ENCODE measurements around the gene RIOK3.
"Not testable (repeated sequence)": the region's sequence is repeated elsewhere in the genome, so short reads cannot be mapped to it uniquely, and the experiment has no call there.

Gene RIOK3

DNA sequence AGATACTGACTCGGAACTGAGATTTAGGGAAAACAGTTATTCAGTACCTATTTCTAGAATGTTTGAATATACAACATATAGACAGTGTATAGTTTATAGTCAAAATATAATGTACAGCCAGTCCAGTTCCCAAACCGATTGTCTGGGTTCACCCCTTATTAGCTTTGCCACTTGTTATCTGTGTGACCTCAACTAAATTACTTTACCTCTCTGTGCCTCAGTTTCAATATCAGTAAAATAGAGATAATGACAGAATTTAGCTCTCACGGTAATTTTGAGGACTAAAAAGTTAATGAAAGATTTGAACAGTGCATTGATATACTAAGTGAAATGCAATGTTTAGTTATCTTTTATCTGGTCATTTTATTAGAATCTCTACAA lies 750 bp upstream of the RIOK3 start:
- no peak for DNase-seq

DNA sequence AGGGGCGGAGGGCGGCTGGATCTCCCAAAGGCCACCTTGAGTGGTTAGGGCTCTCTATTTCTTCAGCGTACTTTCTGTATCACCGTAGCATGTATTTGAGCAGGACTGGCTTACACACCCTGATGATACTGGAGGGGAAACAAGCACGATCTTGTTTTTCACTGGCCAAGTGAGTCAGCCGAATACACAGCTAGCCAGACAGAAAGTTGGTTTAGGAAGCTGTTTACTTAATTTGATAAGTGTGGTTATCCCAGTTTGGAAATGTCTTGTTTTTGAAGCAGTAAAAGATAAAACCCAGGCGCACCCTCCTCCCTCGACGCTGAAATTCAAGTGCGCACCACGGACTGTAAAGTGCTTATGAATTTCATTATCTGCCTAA lies 582 bp downstream of the RIOK3 start:
- no peak for DNase-seq

DNA sequence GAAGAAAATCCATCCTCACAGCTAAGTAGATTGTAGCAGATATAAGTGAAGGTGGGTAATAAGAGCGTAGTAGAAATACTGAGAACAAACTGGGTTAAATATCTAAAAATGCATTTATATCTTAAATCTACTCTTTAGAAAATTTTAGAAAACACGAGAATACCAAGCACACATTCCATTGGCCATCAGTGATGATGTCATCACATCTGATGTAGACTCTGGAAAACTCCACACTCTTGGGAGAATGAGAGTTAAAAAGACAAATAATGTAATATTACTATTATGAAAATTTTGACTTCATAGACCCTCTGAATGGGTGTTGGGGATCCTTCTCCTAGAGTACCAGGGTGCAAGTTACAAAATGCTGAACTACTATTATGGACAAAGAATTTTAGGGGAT lies 3.7 kb downstream of the RIOK3 start:
- DNase-seq = no peak

DNA sequence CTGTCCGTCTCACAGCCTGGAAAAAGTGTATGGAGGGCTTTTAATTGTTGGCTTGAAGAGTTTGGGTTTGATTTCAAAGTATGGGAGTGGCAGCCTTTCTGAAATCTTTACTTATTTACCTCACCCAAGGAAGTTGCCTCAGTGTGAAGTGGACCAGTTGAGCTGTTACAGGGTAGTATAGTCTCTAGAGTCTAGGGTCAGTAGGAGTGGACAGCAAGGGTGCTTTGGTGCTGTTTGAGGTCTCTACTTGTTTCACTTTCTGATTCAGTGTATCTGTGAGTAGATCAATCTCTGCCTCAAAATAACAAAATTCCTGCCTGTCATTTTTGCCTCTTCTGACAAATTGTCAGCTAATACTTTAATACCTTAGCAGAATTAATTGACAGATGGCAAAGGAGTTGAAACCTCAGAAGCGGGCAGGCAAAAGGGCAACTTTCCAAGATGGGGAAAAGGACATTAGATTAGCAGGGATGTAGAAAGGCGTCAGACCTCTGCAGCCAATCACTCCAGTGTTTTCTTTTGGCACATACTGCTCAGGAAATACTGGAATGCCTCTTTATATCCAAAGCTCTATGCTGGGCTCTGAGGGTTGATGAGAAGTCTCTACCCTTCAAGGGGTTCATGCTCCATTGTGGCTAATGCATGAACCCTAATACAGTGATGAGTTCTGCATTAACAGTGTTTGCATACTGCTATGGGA lies 5.9 kb downstream of the RIOK3 start:
- DNase-seq = no peak

DNA sequence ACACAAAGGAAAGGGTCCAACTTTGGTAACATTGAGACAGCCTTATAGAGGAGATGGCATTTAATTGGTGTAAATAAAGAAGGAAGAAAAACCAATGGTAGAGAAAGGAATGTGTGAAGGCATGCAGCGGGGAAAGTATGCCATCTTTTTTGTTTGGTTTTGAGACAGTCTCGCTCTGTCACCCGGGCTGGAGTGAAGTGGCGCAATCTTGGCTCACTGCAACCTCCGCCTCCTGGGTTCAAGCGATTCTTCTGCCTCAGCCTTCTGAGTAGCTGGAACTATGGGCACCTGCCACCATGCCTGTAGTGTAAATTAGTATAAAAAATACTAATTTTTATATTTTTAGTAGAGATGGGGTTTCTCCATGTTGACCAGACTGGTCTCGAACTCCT lies 6.4 kb downstream of the RIOK3 start:
- no peak for DNase-seq

DNA sequence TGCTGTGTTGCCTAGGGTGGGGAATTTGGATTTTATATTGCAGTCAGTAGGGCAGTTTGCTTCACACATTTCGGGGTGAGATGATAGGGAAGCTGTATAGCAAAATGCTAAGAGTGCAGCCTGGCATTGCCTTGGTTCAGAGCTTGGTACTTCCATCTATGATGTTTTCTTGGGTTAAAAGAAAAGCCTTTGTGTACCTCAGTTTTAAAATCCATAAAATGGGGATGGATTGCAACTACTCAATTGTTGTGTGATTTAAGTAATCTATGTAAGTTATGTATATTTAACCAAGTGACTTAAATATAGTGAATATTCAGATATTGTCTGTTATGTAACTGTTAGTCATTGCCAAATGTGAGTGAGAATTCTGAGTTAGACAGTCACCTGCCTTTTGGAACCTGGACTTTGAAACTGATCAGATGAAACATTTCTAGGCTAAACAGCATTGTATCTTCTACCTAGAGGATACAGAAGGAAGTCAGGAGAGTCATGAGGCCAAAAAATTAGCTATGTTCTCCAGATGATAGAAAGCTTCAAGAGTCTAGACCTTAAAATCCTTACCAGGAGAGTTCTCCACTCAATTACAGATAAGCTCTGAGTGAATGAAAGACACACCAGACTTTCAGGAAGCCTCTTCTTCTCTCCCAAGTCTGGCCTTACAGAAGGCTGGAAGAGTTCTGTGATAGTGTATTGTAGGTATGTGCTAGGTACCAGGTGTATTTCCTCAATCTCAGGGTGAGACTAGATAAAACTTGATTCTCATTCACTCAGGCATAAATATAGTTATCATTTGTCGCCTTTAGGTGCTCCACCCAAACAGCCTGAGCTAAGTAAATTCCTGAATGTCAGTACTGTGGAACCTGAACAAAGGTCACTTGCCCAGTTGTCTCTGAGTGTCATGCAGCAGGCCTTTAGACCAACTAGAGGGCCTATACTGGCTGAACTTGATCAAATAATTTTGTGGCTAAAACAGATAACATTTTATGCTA lies 7.5 kb downstream of the RIOK3 start:
- no peak for DNase-seq

DNA sequence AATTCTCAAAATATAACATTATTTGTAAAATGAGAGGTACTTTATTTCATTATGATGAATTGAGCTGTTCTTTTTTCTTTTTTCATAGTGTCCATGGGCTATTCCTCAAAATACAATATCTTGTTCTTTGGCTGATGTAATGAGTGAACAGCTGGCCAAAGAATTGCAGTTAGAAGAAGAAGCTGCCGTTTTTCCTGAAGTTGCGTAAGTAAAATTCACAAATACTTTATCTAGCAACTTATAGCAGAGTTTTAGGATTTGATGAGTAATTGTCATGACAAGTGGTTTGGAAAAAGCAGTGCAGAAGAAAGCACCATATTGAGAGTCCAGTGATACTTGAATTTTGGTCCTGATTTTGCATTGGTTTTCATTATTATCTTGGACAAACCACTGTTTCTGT lies 9.8 kb downstream of the RIOK3 start:
- no peak for DNase-seq

DNA sequence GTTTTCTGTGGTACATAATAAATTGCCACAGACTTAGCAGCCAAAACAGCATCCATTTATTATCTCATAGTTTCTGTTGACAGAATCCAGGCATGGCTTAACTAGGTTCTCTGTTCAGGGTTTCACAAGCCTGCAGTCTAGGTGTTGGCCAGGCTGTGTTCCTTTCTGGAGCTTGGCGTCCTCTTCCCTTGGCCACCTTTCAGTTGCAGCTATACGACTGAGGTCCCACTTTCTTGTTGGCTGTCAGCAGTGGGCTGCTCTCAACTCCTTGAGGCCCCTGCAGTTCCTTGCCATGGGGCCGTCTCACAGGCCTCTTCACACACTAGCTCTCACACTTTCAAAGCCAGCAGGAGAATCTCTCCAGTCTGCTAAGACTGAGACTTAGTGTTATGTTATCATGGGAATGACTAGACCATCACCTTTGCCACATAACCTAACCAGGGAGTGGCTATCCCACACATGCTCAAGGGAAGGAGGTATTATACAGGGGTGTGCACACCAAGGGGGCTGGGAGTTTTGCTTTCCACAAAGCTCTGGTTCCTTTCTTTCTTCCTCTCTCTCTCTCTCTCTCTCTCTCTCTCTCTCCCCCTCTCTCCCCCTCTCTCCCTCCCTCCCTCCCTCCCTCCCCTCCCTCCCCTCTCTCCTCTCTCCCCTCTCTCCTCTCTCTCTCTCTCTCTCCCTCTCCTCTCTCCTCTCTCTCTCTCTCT lies 15.8 kb downstream of the RIOK3 start:
- DNase-seq = no peak

DNA sequence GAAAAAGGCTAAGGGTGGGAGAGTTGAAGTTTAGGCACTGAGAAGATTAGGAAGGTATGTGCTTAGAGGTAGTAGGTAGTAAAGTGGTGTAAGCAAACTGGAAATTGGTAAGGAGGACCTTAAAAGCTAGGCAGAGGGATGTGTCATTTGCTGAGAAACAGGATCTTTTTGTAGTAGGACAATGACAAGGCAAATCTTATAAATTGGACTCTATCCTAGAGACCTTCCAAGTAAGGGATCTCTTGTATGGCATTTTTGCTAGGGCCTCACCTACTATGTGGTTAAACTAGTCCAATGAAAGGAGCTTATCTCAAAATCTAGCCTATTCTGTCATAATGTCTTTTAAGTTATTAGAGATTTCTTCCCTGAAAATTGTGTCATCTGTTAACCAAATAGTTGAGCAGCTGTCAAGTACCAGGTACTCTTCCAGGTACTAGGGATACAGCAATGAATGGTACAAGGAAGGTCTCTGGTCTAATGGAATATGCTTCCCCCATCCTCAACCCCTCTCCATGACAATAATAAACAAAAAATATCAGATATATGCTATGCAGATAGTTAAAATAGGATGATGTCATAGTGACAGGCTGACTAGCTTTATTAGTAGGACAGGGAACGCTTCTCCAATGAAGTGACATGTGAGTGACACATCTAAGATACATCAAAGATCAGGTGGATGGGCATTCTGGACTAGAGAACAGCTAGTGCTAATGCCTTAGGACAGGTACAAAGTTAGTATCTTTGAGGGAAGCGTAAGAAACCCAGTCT lies 17.7 kb downstream of the RIOK3 start:
- DNase-seq = no peak

DNA sequence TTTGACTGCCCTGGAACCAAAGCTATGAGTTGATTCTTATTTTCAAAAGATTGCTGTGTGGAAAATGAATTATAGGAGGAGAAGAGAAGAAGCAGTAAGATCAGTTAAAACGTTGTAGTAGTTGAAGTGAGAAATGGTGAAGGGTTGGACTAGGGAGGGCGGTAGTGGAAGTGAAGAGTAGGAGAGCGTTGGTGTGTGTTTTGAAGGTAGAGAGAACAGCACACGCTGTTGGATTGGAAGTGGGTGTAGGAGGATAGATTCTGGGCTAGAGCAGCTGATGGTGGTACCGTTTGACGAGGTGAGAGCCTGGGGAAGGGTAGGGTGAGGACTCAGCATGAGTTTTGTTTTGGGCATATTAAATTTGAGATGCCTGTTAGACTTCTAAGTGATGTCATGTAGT lies 18.4 kb downstream of the RIOK3 start:
- no peak for DNase-seq

DNA sequence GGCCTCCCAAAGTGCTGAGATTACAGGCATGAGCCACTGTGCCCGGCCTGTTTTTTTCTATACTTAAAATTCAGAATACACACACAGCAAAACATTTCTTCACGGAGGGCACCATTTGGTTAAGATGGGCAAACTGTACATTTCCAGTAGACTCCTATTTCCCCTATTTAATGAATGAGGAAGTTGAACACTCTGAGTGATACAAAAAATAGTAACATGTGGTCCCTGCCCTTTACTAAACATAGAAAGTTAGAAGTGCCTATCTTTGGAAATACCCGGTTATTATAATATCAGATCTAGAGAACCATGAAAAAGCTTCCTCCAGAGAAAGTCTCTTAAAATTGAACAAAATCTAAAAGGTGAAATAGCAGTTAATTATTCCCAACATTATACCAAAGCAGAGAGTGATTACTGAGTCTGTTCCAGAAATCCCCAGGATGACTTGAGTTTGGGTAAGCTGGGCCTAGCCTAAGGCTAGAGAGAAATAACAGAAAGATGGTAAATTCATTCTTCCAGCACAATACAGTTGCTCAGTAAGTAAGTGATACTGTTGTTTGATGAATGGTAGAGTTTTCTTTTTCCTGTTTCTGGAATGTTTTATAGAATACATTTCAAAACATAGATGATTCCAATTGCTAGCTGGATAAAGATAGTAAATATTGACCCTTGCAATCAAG lies 26.9 kb downstream of the RIOK3 start:
- no peak for DNase-seq

DNA sequence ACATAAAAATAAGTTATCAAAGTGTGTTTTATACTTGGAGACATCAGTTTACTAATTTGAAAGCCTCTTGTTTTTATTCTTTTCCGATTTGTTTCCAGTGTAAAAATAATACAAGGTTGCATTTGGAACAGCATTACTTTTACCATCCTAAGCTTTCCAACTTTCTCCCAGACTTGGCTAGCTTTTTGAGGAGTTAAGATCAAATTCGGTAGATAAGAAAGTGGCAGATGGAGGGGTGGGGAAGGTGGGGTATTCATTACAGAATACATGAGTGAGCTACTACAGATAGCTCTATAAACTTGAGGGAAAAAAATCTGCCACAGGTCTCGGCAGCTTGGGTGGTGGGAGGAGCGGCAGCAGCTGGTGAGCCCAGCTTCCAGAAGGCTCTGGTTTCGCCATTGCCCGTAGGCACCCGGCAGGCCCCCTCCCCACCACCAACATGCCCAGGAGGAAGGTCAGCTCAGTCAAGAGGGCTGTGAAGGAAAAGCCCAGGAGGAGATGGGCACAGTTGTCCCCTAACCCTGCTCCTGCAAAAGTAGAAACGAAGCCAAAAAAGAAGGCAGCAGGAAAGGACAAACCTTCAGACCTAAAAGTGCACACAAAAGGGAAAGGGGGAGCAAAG lies 31.6 kb downstream of the RIOK3 start:
- no peak for DNase-seq

DNA sequence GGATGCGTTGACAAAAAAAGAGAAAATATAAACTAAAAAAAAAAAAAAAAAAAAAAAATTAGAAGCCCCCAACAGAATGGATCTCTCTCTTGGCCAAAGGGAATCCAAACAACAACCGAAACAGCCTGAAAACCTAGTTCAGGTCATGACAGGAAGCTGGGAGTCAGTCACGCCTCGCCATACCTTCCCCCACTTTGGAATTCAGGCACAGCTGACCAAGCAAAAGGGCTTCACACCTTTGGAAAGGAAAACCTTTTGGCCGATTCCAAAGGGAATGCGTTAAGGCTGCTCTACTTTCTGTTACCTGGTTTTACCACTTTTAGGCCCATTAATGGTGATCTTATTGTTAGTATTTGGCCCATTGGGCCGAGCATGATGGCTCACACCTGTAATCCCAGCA lies 32.3 kb downstream of the RIOK3 start:
- no peak for DNase-seq

DNA sequence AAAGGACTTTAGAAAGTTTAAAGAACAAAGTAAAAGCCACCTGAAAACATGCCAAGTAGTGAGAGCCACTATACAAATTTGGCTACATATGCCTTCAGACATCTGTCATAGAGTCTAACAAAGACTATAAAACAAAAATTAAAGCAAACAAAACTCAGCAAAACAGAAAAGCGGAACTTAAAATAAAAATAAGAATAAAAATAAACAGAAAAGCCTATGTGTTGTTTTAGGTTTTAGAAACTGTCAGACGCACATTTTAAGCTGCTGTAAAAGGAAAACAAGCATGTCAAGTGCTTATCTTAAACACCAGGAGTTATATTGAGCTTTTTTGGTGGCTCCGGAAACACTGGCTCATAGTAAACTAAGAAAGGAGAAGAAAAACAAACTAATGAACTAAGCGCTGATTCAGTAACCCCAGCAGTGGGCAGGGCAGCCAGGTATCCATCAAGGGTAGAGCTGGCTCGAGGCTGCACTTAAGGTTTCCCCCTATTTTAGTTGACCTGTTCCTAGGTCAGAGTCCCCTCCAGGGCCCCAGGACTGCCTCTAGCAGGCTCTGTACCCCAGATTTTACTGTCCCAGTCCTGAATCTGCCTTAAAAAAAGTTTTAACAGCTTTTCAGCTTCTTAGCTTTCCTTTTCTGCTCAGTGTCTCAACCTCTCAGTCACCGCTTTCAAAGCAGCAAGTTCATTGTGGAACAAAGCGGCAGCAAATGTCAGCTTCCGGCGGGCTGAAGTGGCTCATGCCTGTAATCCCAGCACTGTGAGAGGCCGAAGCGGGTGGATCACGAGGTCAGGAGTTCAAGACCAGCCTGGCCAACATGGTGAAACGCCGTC lies 34.9 kb downstream of the RIOK3 start:
- peak; percentile 19 for DNase-seq

DNA sequence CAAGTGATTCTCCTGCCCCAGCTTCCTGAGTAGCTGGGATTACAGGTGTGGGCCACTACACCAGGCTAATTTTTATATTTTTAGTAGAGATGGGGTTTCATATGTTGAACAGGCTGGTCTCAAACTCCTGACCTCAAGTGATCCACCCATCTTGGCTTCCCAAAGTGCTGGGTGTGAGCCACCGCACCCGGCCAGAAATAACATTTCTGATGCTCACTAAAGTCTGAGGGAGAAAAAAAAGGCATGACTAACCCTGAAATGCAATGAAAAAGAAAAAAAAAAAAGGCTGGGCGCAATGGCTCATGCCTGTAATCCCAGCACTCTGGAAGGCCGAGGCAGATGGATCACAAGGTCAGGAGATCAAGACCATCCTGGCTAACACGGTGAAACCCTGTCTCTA lies 36.5 kb downstream of the RIOK3 start:
- DNase-seq = not testable (repeated sequence)

DNA sequence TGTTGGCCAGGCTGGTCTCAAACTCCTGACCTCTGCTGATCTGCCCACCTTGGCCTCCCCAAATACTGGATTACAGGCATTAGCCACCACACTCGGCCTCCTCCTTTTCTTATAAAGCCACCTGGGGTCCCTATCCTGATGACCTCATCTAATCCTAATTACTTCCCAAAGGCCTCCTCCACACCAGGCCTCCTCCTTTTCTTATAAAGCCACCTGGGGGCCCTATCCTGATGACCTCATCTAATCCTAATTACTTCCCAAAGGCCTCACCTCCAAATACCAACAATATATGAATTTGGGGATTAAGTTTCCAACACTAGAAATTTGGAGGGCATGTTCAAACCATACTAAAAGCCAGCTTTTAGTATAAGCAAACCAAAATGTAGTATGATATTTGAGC lies 40.6 kb downstream of the RIOK3 start:
- DNase-seq = no peak

DNA sequence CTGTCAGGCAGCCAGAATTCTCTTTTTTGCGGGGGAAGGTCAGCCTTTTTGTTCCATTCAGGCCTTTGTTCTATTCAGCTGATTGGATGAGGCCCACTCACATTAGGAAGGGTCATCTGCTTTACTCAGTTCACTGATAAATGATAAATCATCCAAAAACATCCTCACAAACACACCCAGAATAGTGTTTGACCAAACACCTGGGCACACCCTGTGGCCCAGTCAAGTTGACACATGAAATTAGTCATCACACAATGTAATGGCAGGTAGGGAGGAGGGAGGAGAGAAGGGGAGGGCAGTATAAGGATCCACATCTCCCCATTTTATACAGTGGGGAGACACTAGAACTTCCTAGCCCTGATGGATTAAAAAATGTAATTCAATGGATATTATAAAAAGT lies 41.9 kb downstream of the RIOK3 start:
- DNase-seq = no peak

DNA sequence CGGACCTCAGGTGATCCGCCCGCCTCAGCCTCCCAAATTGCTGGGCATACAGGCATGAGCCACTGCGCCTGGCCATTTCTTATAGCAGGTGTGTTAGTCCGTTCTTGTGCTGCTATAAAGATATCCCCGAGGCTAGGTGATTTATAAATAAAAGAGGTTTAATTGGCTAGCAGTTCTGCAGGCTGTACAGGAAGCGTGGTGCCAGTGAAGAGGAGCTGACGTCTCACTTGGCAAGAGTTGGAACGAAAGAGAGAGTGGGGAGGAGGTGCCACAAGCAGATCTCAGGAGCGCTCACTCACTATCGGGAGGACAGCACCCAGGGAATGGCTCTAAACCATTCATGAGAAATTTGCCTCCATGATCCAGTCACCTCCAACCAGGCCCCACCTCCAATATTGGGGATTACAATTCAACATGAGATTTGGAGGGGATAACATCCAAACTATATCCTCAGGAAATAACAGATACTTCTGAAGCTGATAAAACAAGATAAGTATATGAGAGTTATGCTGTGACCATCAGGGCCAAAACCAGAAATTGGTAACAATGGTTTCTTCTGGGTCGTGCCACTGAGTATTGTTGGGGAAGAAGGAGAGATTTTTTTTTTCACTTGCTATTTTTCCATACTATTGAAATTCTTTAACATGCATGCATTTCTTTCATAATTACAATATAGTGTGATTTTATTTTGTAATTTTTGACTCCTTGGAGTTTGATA lies 42.8 kb downstream of the RIOK3 start:
- DNase-seq = no peak

DNA sequence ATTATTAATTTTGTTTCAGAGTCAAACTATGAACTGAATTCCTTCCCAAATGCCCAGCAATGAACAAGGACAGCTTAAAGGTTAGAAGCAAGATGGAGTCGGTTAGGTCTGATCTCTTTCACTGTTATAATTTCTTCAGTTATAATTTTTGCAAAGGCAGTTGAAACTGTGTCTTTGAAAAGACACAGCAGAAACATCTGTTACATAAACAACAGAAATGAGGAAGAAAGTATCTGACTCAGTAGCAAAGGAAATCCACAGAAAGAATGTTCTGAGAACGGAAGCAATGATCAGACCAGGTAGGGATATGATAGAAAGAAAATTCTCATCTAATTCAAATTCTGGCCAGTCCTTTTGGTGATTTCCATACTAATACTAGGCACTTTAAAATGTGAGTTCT lies 45.0 kb downstream of the RIOK3 start:
- no peak for DNase-seq

DNA sequence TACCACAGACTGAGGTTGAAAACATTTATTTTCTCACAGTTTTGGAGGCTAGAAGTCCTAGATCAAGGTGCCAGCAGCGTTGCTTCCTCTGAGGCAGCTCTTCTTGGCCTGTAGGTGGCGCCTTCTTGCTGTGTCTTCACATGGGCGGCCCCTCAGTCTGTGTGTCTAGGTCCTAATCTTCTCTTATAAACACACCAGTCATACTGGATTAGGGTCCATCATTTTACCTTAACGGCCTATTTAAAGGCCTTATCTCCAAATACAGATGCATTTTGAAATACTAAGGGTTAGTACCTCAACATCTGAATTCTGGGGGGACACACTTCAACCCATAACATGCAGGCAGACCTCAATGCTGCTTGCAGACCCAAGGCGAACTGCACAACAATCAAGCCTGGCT lies 45.8 kb downstream of the RIOK3 start:
- peak; percentile 44 for DNase-seq
